Heart left ventricle (tissue), 13 donors: ENCODE data around the gene PRR30.

ENCODE experiments used
- CTCF ChIP-seq, 12 donors: fragments of 200-600 bp; sonication (generic) in 4 of 12; IDR thresholded peaks; one replicate each; pipeline versions ENCODE4 v1.5.0 to v1.8.0; 2018 to 2022; ENCODE audit warnings: antibody characterized with exemption in 12 of 12, mild to moderate bottlenecking in 5 of 12
- POLR2A ChIP-seq, 2 donors: fragments of 450-650 bp; IDR thresholded peaks; one replicate each; pipeline ENCODE4 v1.6.1; 2017; ENCODE audit warnings: antibody characterized with exemption in 2 of 2, mild to moderate bottlenecking in 2 of 2, moderate library complexity in 2 of 2
- donor health status: ischemic (EF 13 %, LVEDD 7.1; RV severe dilation, severe dysfunction).
- donor health status: DM: no; HTN: yes; CAD: no.
- donor health status: DM: no; HTN: no; CAD: no.
- donor health status: ischemic (EF 25% LVEDD 6.9; RV normal size, moderate dysfunction).
- donor health status: ischemic (EF 25% LVEDD 5.7; RV mildly dilated, moderate dysfunction).
- donor health status: ischemic (EF 35%, LVEDD 5.7; RV mildly dilated, moderate dysfunction).
- donor health status: nonischemic (EF 11% LVEDD 7.7; RV severe dilation, severe dysfunction).
- donor health status: DM: yes; HTN: yes; CAD: no.
- donor health status: PGD.
- donor health status: ischemic (EF 29% LVEDD 5.4; RV normal size, mild dysfunction).
- donor health status: nonischemic (EF 23%, LVEDD 6.1; RV moderate dilation, normal function).

- TF ChIP-seq POLR2A (IDR thresholded peaks at IDR 0.05) = no peak
- no peak for TF ChIP-seq CTCF (IDR thresholded peaks at IDR 0.05)
These were observed 47.6 kb upstream of the PRR30 start for GRCh38 chr2:27186613-27187345.
